Transverse colon (tissue), 3 donors: ENCODE results near the gene AUNIP.

Source experiments
- POLR2A ChIP-seq: fragments of 450-650 bp; IDR thresholded peaks from one replicate; pipeline ENCODE4 v1.6.1; 2016; ENCODE audit warnings: antibody characterized with exemption, mild to moderate bottlenecking, moderate library complexity
- TF ChIP-seq, protein P1 (sequence below), 5 experiments: fragments of 200-600 bp in 3 of 5; fragments of 450-650 bp in 2 of 5; sonication (generic) in 3 of 5; IDR thresholded peaks; 1 replicate in 2 of 5; 2 replicates in 3 of 5; pipeline ENCODE4 v1.5.1; 2016 to 2017; ENCODE audit warnings: antibody characterized with exemption in 5 of 5, inconsistent platforms in 3 of 5, mild to moderate bottlenecking in 2 of 5, moderate library complexity in 1 of 5

DNA sequence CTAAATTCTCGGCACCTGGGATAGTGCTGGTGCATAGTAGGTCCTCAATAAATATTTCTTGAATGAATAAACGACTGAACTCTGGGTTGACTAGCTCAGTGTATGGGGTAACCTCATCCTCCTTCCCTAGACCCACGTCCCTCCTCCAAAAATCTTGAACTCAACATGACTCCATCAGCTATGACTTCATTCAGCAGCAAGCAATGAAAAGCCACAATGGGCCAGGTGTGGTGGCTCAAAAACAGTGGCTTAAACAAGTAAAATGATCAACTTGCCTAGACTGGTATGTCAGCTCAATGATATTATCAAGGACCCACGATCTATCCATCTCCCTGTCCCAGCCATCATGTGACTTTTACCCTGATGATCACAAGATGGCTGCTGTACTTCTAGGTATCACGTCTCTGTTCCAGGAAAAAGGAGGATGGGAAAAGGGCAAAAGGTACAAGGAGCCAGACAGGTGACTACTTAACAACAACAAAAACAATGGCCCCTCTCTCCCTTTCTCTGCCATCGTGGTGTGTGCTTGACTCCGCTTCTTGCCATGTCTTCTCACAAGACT is 29.2 kb upstream of the AUNIP start:
- TF ChIP-seq, protein P1, sequence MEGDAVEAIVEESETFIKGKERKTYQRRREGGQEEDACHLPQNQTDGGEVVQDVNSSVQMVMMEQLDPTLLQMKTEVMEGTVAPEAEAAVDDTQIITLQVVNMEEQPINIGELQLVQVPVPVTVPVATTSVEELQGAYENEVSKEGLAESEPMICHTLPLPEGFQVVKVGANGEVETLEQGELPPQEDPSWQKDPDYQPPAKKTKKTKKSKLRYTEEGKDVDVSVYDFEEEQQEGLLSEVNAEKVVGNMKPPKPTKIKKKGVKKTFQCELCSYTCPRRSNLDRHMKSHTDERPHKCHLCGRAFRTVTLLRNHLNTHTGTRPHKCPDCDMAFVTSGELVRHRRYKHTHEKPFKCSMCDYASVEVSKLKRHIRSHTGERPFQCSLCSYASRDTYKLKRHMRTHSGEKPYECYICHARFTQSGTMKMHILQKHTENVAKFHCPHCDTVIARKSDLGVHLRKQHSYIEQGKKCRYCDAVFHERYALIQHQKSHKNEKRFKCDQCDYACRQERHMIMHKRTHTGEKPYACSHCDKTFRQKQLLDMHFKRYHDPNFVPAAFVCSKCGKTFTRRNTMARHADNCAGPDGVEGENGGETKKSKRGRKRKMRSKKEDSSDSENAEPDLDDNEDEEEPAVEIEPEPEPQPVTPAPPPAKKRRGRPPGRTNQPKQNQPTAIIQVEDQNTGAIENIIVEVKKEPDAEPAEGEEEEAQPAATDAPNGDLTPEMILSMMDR (IDR thresholded peaks at IDR 0.05): no peak
- TF ChIP-seq POLR2A: no peak
